NCI-H748 (cell line): Measurements from ENCODE around the gene STRBP.
"Not testable (repeated sequence)": the region's sequence is repeated elsewhere in the genome, so short reads cannot be mapped to it uniquely, and the experiment has no call there.

Source experiments
- DNase-seq: peaks from one replicate; lab custom pipeline; 2025; ENCODE audit not compliant: unreplicated experiment; lab: John Stamatoyannopoulos, UW

The STRBP gene

DNA sequence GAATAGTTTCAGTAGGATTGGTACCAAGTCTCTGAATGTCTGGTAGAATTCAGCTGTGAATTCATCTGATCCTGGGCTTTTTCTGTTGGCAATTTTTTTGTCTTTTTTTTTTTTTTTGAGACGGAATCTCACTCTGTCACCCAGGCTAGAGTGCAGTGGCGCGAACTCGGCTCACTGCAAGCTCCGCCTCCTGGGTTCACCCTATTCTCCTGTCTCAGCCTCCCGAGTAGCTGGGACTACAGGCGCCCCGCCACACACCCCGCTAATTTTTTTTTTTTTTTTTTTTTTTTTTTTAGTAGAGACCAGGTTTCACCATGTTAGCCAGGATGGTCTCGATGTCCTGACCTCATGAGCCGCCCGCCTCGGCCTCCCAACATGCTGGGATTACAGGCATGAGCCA lies 67.9 kb downstream of the STRBP start:
- DNase-seq: not testable (repeated sequence)

DNA sequence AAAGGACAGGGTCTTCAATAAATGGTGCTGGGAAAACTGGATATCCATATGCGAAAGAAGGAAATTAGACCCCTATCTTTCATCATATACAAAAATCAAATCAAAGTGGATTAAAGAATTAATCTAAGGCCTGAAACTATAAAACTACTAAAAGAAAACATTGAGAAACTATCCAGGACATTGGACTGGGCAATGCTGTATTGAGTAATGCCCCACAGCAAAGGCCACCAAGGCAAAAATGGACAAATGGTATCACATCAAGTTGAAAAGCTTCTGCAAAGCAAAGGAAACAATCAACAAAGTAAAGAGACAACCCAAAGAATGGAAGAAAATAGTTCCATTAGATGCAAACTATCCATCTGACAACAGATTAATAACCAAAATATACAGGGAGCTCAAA lies 72.3 kb downstream of the STRBP start:
- DNase-seq: no peak

DNA sequence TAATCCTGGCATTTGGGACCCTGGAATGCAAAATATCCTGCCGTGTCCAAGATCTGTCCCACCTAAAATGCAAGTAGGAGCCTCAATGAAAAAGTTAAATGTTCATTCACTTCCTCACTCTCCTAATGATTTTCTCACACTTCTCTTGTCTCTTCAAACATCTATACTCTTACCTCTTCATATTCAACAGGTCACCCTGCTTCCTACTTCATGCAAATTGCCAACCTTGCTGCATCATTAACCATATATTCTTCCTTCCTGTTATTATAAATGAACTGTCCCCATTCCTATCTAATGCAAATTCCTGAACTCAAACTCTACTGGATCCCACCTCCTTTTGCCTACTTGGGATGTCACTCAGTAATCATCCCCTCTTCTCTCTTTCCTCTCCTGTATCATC lies 74.4 kb downstream of the STRBP start:
- no peak for DNase-seq

DNA sequence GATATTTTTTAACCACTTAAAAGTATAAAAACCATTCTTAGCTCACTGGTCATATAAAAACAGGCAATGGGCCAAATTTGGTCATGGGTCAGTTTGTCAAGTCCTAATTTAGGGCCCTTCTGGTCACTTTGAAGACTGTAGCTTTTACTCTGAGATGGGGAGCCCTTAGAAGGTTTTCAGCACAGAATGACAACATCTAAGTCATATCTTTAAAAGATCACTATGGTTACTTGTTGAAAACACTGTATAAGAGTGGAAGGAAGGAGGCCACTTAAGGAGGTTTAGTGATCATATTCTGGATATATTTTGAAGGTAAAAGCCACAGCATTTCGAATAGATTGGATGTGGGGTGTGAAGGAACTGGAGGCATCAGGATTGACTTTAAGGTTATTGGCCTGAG lies 76.7 kb downstream of the STRBP start:
- peak; percentile 25 for DNase-seq

DNA sequence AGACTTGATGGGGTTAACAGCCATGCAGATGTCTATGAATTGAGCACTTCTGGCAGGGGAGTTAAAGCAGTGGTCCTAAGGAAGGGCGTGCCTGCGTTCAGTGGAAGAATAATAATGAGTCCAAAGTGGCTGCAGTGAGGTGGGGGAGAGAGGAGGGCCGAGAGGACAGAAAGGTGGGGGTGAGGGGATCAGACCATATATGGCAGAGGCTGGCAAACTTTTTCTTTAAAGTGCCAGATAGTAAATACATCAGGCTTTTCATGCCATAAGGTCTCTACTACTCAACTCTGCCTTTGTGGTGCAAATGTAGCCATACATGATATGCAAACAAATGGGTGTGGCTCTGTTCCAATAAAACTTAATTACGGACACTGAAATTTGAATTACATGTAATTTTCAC lies 77.1 kb downstream of the STRBP start:
- peak; percentile 72 for DNase-seq

DNA sequence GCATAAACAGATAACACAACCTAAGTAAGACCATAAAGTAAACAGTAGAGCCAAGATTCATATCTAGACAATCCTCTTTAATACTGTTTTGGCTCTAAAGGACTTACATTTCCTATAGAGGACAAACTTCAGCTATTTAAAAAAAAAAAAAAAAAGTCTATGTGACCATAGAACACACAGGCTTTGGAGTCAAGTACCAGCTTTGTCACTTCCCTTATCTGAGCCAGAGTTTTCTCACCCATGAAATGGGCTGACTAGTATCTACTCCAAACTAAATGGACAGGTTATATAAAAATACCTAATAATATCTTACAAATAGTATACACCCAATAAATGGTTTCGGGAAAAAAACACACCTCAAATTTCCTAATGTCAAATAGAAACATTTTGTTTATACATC lies 81.3 kb downstream of the STRBP start:
- no peak for DNase-seq

DNA sequence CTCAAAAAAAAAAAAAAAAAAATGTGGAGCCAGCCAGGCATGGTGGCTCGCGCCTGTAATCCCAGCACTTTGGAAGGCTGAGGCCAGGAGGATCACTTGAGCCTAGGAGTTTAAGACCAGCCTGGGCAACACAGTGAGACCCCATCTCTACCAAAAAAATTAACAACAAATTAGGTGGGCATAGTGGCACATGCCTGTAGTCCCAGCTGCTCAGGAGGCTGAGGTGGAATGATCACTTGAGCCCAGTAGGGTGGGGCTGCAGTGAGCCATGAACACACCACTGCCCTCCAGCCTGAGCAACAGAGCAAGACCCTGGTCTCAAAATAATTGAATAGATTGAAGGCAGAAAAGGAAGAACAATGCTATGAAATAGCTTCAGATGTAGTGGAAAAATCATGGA lies 82.4 kb downstream of the STRBP start:
- DNase-seq: not testable (repeated sequence)

DNA sequence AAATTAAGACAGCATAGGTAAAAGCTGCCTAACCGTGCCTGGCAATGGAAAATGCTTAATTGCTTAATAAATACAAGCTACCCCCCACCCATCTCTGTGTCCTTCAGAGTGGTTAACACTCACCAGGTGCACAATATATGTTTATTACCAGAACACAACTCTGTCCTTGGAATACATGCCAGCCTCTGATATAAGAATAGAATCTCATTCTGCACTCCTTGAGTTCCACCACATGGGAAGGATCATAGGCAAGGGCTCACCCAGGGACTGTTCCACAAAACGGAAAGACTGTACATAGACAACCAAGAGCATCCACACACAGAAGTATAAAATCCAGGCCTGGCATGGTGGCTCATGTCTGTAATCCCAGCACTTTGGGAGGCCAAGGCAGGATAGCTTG lies 91.4 kb downstream of the STRBP start:
- no peak for DNase-seq

DNA sequence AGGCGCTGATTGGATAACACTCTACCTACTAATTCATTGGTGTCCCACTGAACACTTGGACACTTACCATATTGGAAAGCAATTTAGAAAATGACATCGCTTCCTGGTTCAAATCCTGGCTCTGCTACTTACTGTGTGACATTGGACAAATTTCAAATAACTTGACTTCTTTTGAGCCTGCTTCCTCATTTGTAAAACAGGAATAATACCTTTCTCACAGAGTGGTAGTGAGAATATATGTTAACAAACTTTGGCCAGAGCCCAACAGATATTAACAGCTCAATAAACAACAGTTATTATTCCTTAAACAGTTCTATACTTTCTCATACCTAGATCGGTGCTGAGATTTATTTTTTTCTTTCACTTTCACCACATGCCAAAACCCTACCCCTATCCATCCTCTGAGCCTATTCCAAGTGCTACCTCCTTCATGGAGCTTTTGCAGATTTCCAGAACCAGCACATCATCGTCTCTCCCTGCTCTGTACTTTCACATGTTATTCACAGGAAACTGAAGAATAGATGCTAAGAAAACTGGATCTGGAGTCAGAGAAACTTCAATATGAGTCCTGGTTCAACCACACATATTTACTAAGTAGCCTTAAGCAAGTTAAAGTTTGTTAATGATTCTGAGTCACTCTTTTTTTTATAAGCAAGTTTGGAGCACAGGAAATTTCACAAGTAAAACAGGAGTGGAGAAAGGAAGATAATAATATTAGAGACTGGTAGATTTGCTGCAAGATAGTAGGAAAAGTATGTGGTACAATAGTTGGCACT lies 92.3 kb downstream of the STRBP start:
- no peak for DNase-seq

DNA sequence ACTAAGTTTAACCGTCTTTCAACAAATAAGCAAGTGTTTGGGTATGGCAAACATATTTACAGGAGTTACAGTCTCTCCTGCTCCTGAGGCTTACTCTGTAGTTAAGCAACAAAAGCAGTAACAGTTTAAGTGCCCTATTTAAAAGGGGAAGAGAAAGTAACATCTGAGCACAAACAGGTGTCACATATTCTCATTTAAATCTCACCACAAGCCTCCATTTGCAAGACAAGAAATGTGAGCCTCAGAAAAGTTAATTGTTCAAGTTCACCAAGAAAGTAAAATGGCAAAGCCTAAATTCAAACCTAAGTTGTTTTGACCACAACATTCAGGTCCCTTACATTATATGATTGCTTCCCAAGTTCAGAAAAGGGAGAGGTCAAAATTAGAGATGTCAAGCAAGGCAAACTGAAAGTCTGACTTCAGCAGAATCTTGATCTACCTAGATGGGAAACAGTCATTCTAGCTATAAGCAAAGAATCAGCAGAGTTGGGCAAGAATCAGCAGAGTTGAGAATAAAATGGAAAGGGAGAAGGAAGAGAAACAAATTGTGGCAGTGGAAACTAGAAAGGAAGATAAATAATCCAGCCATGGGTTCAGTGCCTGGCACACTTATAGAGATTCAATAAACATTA lies 93.4 kb downstream of the STRBP start:
- no peak for DNase-seq

DNA sequence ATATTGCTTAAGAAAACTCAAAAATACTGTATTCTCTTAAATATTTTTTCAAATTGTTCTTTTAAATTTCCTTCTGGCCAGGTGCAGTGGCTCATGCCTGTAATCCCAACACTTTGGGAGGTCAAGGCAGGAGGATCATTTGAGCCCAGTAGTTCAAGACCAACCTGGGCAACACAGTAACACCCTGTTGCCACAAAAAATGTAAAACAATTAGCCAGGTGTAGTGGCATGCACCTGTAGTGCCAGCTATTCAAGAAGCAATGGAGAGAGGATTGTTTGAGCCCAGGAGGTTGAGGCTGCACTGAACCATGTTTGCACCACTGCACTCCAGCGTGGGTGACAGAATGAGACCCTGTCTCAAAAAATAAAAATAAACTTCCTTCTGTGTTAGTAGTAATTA lies 94.3 kb downstream of the STRBP start:
- no peak for DNase-seq

DNA sequence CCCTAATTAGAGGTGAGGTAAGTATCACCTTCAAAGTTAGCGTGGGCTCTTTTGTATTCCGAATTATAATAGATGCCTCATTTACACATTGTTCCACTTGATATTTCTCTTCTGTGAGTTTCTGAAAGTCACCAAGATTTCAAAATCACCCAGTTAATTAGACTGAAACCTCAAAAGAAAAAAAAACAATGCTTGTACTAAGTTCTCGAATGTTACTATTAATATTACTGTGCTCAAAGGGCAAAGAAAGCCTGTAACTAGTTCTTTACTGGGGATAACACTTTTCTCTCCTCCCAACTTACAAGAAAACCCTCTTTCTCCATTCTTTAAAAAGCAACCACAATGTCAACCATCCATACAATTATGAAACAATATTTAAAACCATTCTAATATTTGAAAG lies 98.5 kb downstream of the STRBP start:
- no peak for DNase-seq

DNA sequence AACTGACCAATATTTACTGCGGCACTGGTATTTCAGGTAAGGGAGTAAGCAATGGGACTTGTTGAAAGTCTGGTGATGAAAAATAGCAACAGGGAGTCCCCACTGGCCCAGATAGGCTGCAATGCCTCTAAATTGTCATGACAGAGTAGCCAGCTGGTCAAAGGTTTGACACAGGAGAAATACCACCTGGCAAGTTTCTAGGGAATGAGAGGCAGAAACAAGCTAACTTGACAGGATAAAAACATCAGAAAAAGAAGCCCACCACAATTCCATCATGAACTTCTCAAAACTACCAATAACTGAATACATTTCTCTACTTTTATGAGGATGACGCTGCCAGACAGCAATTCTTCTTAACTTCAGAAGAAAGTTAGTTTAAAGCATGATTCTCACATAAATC lies 99.8 kb downstream of the STRBP start:
- no peak for DNase-seq

DNA sequence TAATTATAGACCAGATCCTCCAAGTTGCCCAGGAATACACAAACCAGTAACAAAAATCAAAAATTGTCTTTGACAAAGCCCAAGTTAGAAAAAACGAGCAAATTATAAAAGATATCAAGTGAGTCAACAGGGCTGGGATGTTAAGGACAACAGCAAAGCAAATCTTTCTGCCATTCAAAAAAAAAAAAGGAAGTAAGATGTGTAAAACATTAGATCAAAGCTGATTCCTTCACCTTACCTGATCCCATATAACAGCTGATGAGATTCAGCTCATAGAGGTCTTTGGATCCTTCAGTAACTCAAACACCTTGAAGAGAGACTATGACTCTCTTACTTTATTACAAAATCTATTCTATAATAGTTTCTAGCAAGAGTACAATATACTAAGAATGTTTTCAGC lies 100.9 kb downstream of the STRBP start:
- DNase-seq: no peak

DNA sequence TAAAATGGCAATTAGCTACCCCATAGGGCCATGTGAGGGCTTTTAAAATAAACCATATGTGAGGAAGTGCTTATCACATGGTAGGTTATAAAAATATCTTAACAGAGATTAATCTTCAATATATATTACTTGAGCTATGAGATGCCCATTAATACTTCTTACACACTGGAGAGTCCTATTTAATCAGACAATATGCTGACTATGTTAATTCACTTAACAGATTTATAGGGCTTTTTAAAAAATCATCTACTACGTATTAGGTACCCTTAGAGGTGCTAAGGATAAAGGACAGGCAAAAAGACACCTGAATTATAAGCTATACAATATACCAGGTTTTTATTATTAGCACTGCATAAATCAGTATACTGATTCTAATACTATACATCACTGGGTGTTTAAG lies 102.6 kb downstream of the STRBP start:
- no peak for DNase-seq

DNA sequence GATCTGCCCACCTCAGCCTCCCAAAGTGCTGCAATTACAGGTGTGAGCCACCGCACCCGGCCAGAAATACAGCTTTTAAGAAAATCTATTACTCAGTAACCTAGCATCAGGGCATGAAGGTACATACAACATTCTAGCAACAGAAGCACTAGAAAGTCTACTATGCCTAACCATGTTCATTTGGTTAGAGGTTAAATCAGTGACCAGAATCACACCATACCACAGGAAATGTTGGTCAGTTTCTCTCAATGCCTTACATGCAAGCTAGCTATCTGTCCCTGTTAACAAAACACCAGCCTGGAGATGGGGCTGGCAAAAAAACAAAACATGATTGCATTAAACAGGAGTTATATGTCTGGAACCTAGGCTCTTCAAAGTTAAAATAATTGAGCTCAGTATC lies 104.1 kb downstream of the STRBP start:
- DNase-seq: no peak

DNA sequence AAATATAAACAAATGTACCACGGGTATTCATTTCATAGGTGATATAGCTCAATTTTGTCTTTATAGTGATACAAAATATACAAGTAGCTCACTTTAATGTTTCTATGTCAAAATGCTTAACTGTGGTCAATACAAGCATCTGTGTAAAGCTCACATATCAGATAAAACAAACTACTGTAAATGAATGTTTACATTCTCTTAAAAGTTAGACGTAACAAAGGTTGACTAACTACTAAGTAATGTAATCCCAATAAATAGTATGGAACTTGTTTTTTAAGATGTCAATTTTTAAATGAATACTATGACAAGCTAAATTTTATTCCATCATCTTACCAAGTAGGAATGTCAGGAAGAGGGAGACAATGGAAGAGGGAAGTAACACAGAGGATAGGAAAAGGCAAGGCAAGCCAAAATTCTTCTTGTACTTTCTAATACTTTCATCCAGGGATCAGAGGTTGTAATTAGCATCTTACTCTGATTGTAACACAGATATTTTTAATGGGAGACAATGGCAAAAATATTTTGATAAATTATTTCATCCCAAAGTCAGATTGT lies 105.5 kb downstream of the STRBP start:
- no peak for DNase-seq

DNA sequence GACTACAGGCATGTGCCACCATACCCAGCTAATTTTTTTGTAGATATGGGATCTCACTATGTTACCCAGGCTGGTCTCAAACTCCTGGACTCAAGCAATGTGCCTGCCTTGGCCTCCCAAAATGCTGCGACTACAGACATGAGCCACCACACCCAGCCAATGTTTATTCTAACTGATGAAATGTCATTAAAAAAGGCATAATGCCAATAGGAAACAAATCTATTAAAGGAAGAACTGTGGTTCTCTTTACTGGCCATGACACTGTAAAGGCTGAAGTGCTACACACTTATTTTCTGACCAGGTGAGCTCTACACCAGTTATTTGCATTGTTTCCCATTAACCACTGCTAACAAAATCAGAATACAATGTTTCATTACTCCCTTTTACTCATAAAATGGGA lies 106.0 kb downstream of the STRBP start:
- no peak for DNase-seq

DNA sequence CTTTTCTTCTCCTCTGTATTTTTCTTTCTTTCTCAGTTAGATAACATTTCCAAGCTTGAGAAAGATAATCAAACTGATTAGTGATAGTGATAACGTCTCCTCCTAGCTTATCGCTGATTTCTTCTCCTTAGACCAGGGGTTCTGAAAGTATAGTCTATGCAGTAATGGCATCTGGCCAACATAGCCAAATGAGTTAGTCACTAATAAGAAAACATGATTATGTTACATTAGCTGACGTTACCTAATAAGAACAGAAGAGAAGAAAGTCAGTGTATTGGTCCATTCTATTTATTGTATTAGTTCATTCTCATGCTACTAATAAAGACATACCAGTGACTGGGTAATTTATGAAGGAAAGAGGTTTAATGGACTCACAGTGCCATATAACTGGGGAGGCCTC lies 111.2 kb downstream of the STRBP start:
- DNase-seq: no peak

DNA sequence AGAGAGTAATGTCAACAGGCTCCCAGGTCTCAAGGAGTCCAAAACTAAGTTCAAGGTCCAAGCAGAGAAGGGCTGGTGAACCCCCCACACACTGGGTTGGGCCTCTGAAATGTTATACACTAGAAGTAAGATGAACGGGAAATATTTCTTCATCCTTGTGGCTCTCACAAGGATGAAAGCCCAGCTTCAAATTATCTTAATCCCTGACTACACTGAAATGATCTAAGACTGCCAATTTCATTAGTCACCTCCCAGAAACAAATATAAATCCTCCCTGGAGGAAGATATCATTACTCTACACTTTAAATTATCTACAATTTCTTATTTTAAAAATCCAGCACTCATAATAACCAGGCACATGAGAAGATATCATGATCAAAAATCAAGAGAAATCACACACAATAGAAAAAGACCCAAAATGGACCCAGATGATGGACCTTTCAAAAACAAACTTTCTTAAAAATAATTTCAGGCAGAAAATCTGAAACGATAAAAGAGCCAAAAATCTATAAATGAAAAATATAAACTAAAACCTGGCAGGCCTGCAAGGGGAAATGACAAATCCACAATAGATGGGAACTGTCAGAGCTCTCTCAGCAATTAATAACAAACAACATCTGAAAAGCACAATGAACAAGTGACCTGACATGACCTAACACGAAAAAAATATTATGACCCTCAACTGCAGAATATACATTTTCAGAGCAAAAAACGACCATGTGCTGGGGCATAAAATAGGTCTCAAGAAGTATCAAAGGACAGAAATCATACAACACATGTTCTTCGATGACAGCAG lies 117.5 kb downstream of the STRBP start:
- no peak for DNase-seq

DNA sequence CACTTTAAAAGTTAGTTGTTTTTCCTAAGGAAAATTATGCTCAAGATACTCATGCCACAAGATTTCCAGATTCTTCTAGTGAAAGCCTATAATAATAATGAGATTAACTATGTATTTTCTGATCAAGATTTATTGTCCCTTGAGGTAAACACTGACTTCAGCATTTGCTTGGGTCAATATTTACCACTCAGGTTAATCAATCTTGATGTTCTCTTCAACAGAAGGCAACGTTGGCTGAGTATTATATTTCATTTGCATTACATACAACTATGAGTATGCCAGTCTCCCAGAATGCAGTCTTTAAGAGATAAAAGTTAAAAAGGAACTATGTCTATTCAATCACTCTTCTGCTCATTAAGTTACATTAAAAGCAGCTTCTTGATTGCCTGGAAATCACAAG lies 119.3 kb downstream of the STRBP start:
- DNase-seq: no peak

DNA sequence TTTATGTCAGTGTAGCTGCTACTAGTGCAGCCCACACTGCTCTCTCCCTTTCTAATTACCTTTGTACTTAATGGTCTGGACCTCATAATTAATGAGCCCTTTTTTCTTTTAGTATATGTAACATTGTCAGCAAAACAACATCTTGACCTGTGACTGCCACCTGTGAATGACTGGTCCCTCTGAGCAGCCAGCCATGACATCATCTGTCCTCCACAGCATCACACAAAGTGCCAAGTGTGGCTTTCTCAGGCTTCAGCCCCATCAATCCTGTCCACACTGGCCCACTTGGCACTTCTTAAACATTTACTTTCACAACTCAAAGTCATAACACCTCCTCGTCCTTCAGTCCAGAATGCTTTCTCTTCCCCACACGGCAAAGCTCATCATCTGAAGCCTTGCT lies 130.2 kb downstream of the STRBP start:
- no peak for DNase-seq
